KMS-11 (cell line): ENCODE results near the gene BRPF1.

ENCODE experiments used
- H2AFZ ChIP-seq: fragments of 200-600 bp; sonication (generic); 2 replicates; pipeline ENCODE4 v1.6.1; 2016; ENCODE audit warnings: antibody characterized with exemption, mixed run types, low read depth
- H3K27ac ChIP-seq: fragments of 200-600 bp; sonication (generic); 2 replicates; pipeline ENCODE4 v1.6.1; 2016; ENCODE audit warnings: mild to moderate bottlenecking, mixed run types
- H3K27me3 ChIP-seq: fragments of 200-600 bp; sonication (generic); 2 replicates; pipeline ENCODE4 v1.6.1; 2017; ENCODE audit warnings: mild to moderate bottlenecking, low read depth, mixed run types, moderate library complexity; ENCODE audit not compliant: insufficient read depth
- H3K36me3 ChIP-seq: fragments of 200-600 bp; sonication (generic); 2 replicates; pipeline ENCODE4 v1.6.1; 2017; ENCODE audit warnings: mild to moderate bottlenecking, mixed run types; ENCODE audit not compliant: insufficient read depth
- H3K4me1 ChIP-seq: fragments of 200-600 bp; sonication (generic); 2 replicates; pipeline ENCODE4 v1.6.1; 2016; ENCODE audit warnings: mild to moderate bottlenecking, low read depth, mixed run types; ENCODE audit not compliant: poor library complexity, severe bottlenecking
- H3K4me2 ChIP-seq: fragments of 200-600 bp; sonication (generic); 2 replicates; pipeline ENCODE4 v1.7.0; 2016; ENCODE audit warnings: mild to moderate bottlenecking, mixed run types
- H3K4me3 ChIP-seq: fragments of 200-600 bp; sonication (generic); IDR thresholded peaks from 2 replicates; pipeline ENCODE4 v1.6.1; 2017; ENCODE audit warnings: low read depth, low read length, mixed read lengths; ENCODE audit not compliant: insufficient read depth
- H3K79me2 ChIP-seq: fragments of 200-600 bp; sonication (generic); 2 replicates; pipeline ENCODE4 v1.6.1; 2016; ENCODE audit warnings: low read depth, mixed run types; ENCODE audit not compliant: insufficient read depth
- H3K9ac ChIP-seq: fragments of 200-600 bp; sonication (generic); 2 replicates; pipeline ENCODE4 v1.6.1; 2016; ENCODE audit warnings: mild to moderate bottlenecking, mixed run types
- H4K20me1 ChIP-seq: fragments of 200-600 bp; sonication (generic); 2 replicates; pipeline ENCODE4 v1.6.1; 2016; ENCODE audit warnings: mild to moderate bottlenecking, mixed run types; ENCODE audit not compliant: insufficient read depth
- TF ChIP-seq, protein P1 (sequence below): fragments of 200-600 bp; sonication (generic); conservative IDR thresholded peaks from 2 replicates; pipeline ENCODE4 v1.6.1; 2017; ENCODE audit warnings: low read depth, mild to moderate bottlenecking, antibody characterized with exemption, low read length, moderate library complexity, mixed read lengths

The BRPF1 gene

DNA sequence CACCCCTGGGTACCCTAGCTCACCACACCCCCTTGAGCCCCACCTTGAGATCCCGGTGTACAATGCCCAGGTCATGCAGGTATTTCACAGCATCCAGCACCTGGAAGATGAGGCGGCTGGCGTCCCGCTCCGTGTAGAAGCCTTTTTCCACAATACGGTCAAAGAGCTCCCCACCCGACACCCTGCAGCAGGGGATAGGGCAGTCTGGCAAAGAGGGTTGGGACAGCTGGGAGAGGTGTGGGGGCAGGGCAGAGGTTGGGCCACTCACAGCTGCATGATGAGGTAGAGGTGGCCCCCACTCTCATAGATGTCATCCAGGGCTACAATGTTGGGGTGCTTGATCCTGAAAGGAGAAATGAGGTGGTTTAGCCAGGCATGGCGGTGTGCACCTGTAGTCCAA, 31.3 kb downstream of the BRPF1 start:
- Histone ChIP-seq H3K27me3 (no peaks in the 10 kb centered on the region), H4K20me1 (no peaks in the 10 kb centered on the region), H3K4me3 (no peak overlapping the region), H3K9ac (no peak overlapping the region), H2AFZ (no peak overlapping the region), H3K4me1 (no peaks in the 10 kb centered on the region), H3K79me2 (no peaks in the 10 kb centered on the region), H3K4me2 (no peak overlapping the region), H3K36me3 (no peaks in the 10 kb centered on the region), H3K27ac (no peak overlapping the region)
- TF ChIP-seq, protein P1, sequence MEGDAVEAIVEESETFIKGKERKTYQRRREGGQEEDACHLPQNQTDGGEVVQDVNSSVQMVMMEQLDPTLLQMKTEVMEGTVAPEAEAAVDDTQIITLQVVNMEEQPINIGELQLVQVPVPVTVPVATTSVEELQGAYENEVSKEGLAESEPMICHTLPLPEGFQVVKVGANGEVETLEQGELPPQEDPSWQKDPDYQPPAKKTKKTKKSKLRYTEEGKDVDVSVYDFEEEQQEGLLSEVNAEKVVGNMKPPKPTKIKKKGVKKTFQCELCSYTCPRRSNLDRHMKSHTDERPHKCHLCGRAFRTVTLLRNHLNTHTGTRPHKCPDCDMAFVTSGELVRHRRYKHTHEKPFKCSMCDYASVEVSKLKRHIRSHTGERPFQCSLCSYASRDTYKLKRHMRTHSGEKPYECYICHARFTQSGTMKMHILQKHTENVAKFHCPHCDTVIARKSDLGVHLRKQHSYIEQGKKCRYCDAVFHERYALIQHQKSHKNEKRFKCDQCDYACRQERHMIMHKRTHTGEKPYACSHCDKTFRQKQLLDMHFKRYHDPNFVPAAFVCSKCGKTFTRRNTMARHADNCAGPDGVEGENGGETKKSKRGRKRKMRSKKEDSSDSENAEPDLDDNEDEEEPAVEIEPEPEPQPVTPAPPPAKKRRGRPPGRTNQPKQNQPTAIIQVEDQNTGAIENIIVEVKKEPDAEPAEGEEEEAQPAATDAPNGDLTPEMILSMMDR: no peak

DNA sequence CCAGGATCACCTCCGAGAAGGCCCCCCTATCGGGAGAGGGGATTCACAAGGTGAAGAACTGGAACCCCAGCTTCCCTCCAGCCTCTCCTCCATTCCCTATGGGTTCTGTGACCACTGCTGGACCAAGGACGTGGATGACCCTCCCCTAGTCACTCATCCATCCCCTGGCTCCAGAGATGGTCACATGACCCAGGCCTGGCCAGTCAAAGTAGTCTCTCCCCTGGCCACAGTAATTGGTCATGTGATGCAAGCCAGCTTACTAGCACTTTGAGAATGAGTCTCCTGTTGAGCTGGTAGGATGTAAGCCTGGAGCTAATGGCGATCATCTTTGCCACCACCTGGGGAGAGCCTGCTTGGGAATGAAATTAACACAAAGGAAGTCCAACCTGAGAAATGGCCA, 34.3 kb downstream of the BRPF1 start:
- TF ChIP-seq, protein P1: no peak
- no peak overlapping the region for H3K4me3 ChIP-seq
- no peak overlapping the region for H2AFZ ChIP-seq
- no peaks in the 10 kb centered on the region for H3K79me2 ChIP-seq
- no peaks in the 10 kb centered on the region for H3K36me3 ChIP-seq
- H3K4me1 ChIP-seq: no peaks in the 10 kb centered on the region
- H3K27me3 ChIP-seq: no peaks in the 10 kb centered on the region
- H4K20me1 ChIP-seq: no peaks in the 10 kb centered on the region
- H3K4me2 ChIP-seq: no peak overlapping the region
- H3K27ac ChIP-seq: no peak overlapping the region
- H3K9ac ChIP-seq: no peak overlapping the region

DNA sequence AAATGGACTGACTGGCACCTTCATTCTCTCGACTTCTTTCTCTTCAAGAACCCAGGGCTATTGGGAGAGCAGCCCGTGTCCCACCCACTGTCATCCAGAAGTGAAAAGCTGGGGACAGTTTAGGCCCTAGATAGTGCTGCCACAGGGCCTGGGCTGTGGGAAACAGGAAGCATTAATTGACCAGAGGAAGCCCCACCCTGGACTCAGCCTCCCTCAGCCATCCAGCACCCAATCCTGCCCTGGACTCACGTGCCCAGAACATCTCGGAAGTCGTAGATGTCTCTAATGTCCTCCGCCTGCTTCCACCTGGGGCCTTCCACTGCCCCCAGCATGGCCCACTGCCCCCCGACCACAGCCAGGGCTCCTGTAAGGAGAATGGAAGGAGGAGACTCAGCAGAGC, 35.9 kb downstream of the BRPF1 start:
- Histone ChIP-seq H3K27ac (no peak overlapping the region), H3K27me3 (no peaks in the 10 kb centered on the region), H3K36me3 (no peaks in the 10 kb centered on the region), H4K20me1 (no peaks in the 10 kb centered on the region), H3K4me1 (no peaks in the 10 kb centered on the region), H3K9ac (no peak overlapping the region), H2AFZ (no peak overlapping the region), H3K4me3 (no peak overlapping the region), H3K79me2 (no peaks in the 10 kb centered on the region), H3K4me2 (no peak overlapping the region)
- TF ChIP-seq, protein P1: no peak

DNA sequence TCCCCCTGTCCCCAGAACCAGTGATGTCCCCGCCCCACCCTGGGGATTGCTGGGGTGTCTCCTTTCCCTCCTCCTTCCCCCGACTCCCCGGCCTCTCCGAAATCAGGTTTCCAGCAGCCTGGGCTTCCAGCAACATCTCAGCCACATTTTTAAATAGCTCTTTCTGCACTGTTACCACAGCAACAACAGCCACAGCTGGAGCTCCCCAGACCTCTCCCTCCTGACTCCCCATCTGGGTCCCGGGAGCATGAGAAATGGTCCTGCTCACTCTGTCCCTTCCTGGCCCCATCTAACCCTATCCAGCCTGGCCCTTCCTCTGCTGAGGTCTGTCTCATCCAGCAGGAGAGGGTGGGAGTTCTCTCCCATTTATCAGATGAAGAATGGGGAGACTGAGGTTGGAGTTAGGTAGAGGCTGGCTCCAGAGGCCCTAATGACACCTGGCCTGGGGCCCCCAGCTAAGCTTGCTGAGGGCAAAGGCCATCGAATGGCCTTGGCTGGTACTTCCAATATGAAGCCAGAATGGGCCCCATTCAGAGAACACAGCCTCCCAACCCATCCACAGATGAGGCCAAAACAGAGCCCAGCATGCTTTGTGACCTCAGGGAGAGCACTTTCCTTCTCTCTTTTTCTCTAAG, 36.7 kb downstream of the BRPF1 start:
- Histone ChIP-seq H4K20me1 (no peaks in the 10 kb centered on the region), H3K4me2 (no peak overlapping the region), H2AFZ (no peak overlapping the region), H3K79me2 (no peaks in the 10 kb centered on the region), H3K27me3 (no peaks in the 10 kb centered on the region), H3K27ac (no peak overlapping the region), H3K9ac (no peak overlapping the region), H3K4me1 (no peaks in the 10 kb centered on the region), H3K36me3 (no peaks in the 10 kb centered on the region), H3K4me3 (no peak overlapping the region)
- TF ChIP-seq, protein P1: no peak
